ENCODE measurements around the gene APBA3.

The APBA3 gene

DNA sequence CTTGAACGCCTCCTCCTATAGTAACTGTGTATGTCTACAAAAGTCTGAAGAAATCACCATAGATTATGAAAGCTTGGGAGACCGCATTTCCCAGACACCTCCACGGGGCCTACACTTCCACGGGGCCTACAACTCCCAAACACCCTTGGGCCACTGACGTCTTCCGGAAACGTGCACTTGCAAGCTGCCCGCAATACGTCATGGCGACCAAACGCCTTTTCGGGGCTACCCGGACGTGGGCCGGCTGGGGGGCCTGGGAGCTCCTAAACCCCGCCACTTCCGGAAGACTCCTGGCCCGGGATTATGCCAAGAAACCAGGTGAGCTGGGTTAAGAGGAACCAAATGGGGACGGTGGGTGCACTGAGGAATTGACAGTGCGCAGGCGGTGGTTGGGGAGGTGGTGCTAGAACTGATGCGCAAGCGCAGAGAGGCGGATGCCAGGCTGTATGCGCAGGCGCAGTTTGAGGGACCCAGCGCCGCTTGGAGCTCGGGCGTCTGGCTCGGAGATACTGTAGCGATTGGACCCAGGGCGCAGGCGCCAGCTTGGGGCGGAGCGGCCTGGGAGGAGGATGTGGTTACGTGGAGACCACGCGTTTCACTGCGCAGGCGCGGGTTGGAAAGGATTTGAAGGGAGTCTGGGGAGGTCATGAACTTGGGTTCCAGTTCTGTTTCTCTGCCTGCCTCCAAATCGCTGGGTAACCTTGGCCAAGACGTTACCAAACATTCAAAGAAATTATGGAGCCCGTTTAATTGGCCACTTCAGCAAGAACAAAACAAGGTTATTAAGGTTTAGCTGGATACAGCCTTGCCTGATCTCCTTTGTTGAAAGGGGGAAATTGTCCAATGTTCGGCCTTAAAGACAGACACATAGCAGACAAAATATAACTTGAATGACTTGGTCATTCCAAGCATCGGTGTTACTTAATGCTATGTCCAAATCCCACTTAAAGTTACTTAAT, 1.3 kb upstream of the APBA3 start, which contains the start of gene MRPL54 (continued):
- TF ChIP-seq, protein P1, sequence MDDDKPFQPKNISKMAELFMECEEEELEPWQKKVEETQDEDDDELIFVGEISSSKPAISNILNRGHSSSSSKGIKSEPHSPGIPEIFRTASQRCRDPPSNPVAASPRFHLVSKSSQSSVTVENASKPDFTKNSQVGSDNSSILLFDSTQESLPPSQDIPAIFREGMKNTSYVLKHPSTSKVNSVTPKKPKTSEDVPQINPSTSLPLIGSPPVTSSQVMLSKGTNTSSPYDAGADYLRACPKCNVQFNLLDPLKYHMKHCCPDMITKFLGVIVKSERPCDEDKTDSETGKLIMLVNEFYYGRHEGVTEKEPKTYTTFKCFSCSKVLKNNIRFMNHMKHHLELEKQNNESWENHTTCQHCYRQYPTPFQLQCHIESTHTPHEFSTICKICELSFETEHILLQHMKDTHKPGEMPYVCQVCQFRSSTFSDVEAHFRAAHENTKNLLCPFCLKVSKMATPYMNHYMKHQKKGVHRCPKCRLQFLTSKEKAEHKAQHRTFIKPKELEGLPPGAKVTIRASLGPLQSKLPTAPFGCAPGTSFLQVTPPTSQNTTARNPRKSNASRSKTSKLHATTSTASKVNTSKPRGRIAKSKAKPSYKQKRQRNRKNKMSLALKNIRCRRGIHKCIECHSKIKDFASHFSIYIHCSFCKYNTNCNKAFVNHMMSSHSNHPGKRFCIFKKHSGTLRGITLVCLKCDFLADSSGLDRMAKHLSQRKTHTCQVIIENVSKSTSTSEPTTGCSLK (tag by site-specific recombination; IDR thresholded peaks at IDR 0.05) = no peak
- TF ChIP-seq ZNF341 (tag by site-specific recombination; IDR thresholded peaks at IDR 0.05; ENCODE audit: low read depth) (peak; percentile 30; the same call in 1 of the 2 replicates), ZNF211 (tag by site-specific recombination; IDR thresholded peaks at IDR 0.05; ENCODE audit: low read depth) (no peak), ZNF785 (tag by site-specific recombination; IDR thresholded peaks at IDR 0.05) (no peak), ZNF660 (tag by site-specific recombination; IDR thresholded peaks at IDR 0.05) (peak; percentile 76), ZBTB17 (tag by site-specific recombination; IDR thresholded peaks at IDR 0.05) (peak; percentile 64), ZNF510 (tag by site-specific recombination; IDR thresholded peaks at IDR 0.05; ENCODE audit: insufficient replicate concordance) (no peak), SP2 (tag by site-specific recombination; IDR thresholded peaks at IDR 0.05) (peak; percentile 84), SP7 (tag by site-specific recombination; IDR thresholded peaks at IDR 0.05) (0 out of 2 replicates have a peak, but pooled peaks have one; percentile 46), ZNF214 (tag by site-specific recombination; IDR thresholded peaks at IDR 0.05; ENCODE audit: borderline replicate concordance) (no peak), ZNF544 (tag by site-specific recombination; IDR thresholded peaks at IDR 0.05) (no peak), ZXDB (tag by site-specific recombination; IDR thresholded peaks at IDR 0.05) (peak; percentile 85), RBAK (tag by site-specific recombination; IDR thresholded peaks at IDR 0.05) (no peak), ZNF843 (tag by site-specific recombination; IDR thresholded peaks at IDR 0.05) (0 out of 2 replicates have a peak, but pooled peaks have one; percentile 38), IKZF3 (tag by site-specific recombination; IDR thresholded peaks at IDR 0.05) (peak; percentile 56; the same call in 1 of the 2 replicates), ZNF623 (tag by site-specific recombination; IDR thresholded peaks at IDR 0.05) (no peak), ZNF548 (tag by site-specific recombination; IDR thresholded peaks at IDR 0.05) (no peak), ZBTB20 (tag by site-specific recombination; IDR thresholded peaks at IDR 0.05) (peak; percentile 96), YY1 (tag by site-specific recombination; IDR thresholded peaks at IDR 0.05) (peak; percentile 86), ZNF24 (tag by site-specific recombination; IDR thresholded peaks at IDR 0.05) (0 out of 2 replicates have a peak, but pooled peaks have one; percentile 34), ZSCAN16 (tag by site-specific recombination; IDR thresholded peaks at IDR 0.05) (no peak), ZNF266 (tag by site-specific recombination; IDR thresholded peaks at IDR 0.05; ENCODE audit: low read depth) (no peak)
- TF ChIP-seq, protein P2, sequence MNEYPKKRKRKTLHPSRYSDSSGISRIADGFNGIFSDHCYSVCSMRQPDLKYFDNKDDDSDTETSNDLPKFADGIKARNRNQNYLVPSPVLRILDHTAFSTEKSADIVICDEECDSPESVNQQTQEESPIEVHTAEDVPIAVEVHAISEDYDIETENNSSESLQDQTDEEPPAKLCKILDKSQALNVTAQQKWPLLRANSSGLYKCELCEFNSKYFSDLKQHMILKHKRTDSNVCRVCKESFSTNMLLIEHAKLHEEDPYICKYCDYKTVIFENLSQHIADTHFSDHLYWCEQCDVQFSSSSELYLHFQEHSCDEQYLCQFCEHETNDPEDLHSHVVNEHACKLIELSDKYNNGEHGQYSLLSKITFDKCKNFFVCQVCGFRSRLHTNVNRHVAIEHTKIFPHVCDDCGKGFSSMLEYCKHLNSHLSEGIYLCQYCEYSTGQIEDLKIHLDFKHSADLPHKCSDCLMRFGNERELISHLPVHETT (tag by site-specific recombination; IDR thresholded peaks at IDR 0.05) = peak; percentile 58; the same call in 1 of the 2 replicates
- TF ChIP-seq, protein P3, sequence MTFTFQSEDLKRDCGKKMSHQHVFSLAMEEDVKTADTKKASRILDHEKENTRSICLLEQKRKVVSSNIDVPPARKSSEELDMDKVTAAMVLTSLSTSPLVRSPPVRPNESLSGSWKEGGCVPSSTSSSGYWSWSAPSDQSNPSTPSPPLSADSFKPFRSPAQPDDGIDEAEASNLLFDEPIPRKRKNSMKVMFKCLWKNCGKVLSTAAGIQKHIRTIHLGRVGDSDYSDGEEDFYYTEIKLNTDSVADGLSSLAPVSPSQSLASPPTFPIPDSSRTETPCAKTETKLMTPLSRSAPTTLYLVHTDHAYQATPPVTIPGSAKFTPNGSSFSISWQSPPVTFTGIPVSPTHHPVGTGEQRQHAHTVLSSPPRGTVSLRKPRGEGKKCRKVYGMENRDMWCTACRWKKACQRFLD (tag by site-specific recombination; IDR thresholded peaks at IDR 0.05) = no peak
- TF ChIP-seq, protein P4, sequence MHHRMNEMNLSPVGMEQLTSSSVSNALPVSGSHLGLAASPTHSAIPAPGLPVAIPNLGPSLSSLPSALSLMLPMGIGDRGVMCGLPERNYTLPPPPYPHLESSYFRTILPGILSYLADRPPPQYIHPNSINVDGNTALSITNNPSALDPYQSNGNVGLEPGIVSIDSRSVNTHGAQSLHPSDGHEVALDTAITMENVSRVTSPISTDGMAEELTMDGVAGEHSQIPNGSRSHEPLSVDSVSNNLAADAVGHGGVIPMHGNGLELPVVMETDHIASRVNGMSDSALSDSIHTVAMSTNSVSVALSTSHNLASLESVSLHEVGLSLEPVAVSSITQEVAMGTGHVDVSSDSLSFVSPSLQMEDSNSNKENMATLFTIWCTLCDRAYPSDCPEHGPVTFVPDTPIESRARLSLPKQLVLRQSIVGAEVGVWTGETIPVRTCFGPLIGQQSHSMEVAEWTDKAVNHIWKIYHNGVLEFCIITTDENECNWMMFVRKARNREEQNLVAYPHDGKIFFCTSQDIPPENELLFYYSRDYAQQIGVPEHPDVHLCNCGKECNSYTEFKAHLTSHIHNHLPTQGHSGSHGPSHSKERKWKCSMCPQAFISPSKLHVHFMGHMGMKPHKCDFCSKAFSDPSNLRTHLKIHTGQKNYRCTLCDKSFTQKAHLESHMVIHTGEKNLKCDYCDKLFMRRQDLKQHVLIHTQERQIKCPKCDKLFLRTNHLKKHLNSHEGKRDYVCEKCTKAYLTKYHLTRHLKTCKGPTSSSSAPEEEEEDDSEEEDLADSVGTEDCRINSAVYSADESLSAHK (tag by site-specific recombination; IDR thresholded peaks at IDR 0.05) = peak; percentile 39; the same call in 1 of the 2 replicates
- TF ChIP-seq, protein P5, sequence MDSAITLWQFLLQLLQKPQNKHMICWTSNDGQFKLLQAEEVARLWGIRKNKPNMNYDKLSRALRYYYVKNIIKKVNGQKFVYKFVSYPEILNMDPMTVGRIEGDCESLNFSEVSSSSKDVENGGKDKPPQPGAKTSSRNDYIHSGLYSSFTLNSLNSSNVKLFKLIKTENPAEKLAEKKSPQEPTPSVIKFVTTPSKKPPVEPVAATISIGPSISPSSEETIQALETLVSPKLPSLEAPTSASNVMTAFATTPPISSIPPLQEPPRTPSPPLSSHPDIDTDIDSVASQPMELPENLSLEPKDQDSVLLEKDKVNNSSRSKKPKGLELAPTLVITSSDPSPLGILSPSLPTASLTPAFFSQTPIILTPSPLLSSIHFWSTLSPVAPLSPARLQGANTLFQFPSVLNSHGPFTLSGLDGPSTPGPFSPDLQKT (IDR thresholded peaks at IDR 0.05; ENCODE audit: borderline replicate concordance, low read depth, low read length) = 0 out of 2 replicates have a peak, but pooled peaks have one; percentile 52
- TF ChIP-seq, protein P6, sequence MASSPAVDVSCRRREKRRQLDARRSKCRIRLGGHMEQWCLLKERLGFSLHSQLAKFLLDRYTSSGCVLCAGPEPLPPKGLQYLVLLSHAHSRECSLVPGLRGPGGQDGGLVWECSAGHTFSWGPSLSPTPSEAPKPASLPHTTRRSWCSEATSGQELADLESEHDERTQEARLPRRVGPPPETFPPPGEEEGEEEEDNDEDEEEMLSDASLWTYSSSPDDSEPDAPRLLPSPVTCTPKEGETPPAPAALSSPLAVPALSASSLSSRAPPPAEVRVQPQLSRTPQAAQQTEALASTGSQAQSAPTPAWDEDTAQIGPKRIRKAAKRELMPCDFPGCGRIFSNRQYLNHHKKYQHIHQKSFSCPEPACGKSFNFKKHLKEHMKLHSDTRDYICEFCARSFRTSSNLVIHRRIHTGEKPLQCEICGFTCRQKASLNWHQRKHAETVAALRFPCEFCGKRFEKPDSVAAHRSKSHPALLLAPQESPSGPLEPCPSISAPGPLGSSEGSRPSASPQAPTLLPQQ (tag by site-specific recombination; IDR thresholded peaks at IDR 0.05) = peak; percentile 52; the same call in 1 of the 2 replicates

Data from HEK293 (cell line).